Liver (tissue), 3 donors: ENCODE measurements around the gene RNF19B.

Experiments used
- ATF3 ChIP-seq: IDR thresholded peaks from 2 replicates; pipeline ENCODE4 v1.6.1; 2016; ENCODE audit warnings: antibody characterized with exemption
- EGR1 ChIP-seq, 2 donors: IDR thresholded peaks; 2 replicates each; pipeline ENCODE4 v1.6.1; 2016 to 2018; ENCODE audit warnings: antibody characterized with exemption in 2 of 2, low read depth in 2 of 2
- FOXA1 ChIP-seq: IDR thresholded peaks from 2 replicates; pipeline ENCODE4 v1.6.1; 2016; ENCODE audit warnings: antibody characterized with exemption
- JUND ChIP-seq, 2 donors: IDR thresholded peaks; 2 replicates each; pipeline ENCODE4 v1.6.1; 2016; ENCODE audit warnings: antibody characterized with exemption in 2 of 2
- RAD21 ChIP-seq, 2 donors: IDR thresholded peaks; 2 replicates each; pipeline ENCODE4 v1.6.1; 2016; ENCODE audit warnings: antibody characterized with exemption in 2 of 2, mild to moderate bottlenecking in 2 of 2
- REST ChIP-seq: IDR thresholded peaks from 2 replicates; pipeline ENCODE4 v1.6.1; 2016; ENCODE audit warnings: antibody characterized with exemption, mild to moderate bottlenecking
- SP1 ChIP-seq: IDR thresholded peaks from 2 replicates; pipeline ENCODE4 v1.6.1; 2018; ENCODE audit warnings: antibody characterized with exemption, mild to moderate bottlenecking
- TAF1 ChIP-seq: conservative IDR thresholded peaks from 2 replicates; pipeline ENCODE4 v1.6.1; 2016; ENCODE audit warnings: antibody characterized with exemption, mild to moderate bottlenecking
- YY1 ChIP-seq: IDR thresholded peaks from 2 replicates; pipeline ENCODE4 v1.6.1; 2016; ENCODE audit warnings: antibody characterized with exemption, mild to moderate bottlenecking
- ZBTB33 ChIP-seq: IDR thresholded peaks from 2 replicates; pipeline ENCODE4 v1.6.1; 2016; ENCODE audit warnings: antibody characterized with exemption
- TF ChIP-seq, protein P1 (sequence below): fragments of 150-350 bp; IDR thresholded peaks from 2 replicates; pipeline ENCODE4 v1.5.1; 2017; ENCODE audit warnings: improper control_type of control experiment, low read depth, low read length; ENCODE audit not compliant: missing input control
- TF ChIP-seq, protein P2 (sequence below): IDR thresholded peaks from 2 replicates; pipeline ENCODE4 v1.6.1; 2016; ENCODE audit warnings: antibody characterized with exemption
- donor health status: healthy.
- donor health status: healthy.

GRCh38 chr1:32915766-32916706, 48.6 kb downstream of the RNF19B start:
- TF ChIP-seq REST (no peak), ZBTB33 (no peak), RAD21 (IDR thresholded peaks at IDR 0.05) (no peak), SP1 (no peak), YY1 (no peak), ATF3 (no peak), JUND (IDR thresholded peaks at IDR 0.05) (no peak), TAF1 (no peak), FOXA1 (no peak), EGR1 (IDR thresholded peaks at IDR 0.05; ENCODE audit: low read depth in 2 of 2) (no peak)
- TF ChIP-seq, protein P1, sequence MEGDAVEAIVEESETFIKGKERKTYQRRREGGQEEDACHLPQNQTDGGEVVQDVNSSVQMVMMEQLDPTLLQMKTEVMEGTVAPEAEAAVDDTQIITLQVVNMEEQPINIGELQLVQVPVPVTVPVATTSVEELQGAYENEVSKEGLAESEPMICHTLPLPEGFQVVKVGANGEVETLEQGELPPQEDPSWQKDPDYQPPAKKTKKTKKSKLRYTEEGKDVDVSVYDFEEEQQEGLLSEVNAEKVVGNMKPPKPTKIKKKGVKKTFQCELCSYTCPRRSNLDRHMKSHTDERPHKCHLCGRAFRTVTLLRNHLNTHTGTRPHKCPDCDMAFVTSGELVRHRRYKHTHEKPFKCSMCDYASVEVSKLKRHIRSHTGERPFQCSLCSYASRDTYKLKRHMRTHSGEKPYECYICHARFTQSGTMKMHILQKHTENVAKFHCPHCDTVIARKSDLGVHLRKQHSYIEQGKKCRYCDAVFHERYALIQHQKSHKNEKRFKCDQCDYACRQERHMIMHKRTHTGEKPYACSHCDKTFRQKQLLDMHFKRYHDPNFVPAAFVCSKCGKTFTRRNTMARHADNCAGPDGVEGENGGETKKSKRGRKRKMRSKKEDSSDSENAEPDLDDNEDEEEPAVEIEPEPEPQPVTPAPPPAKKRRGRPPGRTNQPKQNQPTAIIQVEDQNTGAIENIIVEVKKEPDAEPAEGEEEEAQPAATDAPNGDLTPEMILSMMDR, result no peak
- TF ChIP-seq, protein P2, sequence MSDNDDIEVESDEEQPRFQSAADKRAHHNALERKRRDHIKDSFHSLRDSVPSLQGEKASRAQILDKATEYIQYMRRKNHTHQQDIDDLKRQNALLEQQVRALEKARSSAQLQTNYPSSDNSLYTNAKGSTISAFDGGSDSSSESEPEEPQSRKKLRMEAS, result no peak
